Panc1 (cell line): ENCODE results near the gene MOB3C.

Experiments used
- SIN3A ChIP-seq: IDR thresholded peaks from 2 replicates; pipeline ENCODE4 v1.6.1; 2012; ENCODE audit warnings: low read depth, mild to moderate bottlenecking, low read length, moderate library complexity, borderline replicate concordance; ENCODE audit not compliant: insufficient read depth
- TF ChIP-seq, protein P1 (sequence below): fragments of 450-650 bp; IDR thresholded peaks from 2 replicates; pipeline ENCODE4 v1.5.1; 2017; ENCODE audit warnings: mild to moderate bottlenecking
- TF ChIP-seq, protein P2 (sequence below), 2 experiments: IDR thresholded peaks; 2 replicates each; pipeline ENCODE4 v1.6.1; 2011 to 2012; ENCODE audit warnings: low read depth in 2 of 2, control low read depth in 1 of 2, low read length in 1 of 2, mild to moderate bottlenecking in 1 of 2, moderate library complexity in 1 of 2; ENCODE audit not compliant: insufficient read depth in 1 of 2

DNA sequence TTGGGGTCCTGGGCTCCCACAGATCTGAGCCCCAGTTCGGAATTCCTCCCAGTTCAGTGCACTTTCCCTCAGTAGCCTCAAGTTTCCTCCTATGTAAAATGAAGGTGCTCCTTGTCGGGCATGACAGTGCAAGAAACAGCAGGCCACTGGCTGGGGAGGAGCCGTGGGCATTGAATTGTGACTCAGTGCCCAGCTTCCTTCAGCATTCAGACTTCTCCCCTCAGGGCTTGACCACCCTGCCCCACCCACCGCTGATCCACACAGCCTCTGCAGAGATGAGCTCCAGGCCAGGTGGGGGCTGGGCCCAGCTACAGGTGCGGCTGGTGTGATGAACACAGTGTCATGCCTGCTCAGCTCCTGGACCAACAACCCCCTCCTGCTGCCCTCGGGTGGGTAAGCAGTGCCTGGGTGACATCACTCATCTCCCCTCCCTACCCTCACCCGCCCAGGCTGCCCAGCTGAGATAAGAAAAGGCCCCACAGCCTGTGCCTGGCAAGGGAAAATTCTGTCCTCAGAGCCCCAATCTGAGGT, 4.9 kb downstream of the MOB3C start:
- TF ChIP-seq, protein P1, sequence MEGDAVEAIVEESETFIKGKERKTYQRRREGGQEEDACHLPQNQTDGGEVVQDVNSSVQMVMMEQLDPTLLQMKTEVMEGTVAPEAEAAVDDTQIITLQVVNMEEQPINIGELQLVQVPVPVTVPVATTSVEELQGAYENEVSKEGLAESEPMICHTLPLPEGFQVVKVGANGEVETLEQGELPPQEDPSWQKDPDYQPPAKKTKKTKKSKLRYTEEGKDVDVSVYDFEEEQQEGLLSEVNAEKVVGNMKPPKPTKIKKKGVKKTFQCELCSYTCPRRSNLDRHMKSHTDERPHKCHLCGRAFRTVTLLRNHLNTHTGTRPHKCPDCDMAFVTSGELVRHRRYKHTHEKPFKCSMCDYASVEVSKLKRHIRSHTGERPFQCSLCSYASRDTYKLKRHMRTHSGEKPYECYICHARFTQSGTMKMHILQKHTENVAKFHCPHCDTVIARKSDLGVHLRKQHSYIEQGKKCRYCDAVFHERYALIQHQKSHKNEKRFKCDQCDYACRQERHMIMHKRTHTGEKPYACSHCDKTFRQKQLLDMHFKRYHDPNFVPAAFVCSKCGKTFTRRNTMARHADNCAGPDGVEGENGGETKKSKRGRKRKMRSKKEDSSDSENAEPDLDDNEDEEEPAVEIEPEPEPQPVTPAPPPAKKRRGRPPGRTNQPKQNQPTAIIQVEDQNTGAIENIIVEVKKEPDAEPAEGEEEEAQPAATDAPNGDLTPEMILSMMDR, result no peak
- TF ChIP-seq SIN3A, result no peak
- TF ChIP-seq, protein P2, sequence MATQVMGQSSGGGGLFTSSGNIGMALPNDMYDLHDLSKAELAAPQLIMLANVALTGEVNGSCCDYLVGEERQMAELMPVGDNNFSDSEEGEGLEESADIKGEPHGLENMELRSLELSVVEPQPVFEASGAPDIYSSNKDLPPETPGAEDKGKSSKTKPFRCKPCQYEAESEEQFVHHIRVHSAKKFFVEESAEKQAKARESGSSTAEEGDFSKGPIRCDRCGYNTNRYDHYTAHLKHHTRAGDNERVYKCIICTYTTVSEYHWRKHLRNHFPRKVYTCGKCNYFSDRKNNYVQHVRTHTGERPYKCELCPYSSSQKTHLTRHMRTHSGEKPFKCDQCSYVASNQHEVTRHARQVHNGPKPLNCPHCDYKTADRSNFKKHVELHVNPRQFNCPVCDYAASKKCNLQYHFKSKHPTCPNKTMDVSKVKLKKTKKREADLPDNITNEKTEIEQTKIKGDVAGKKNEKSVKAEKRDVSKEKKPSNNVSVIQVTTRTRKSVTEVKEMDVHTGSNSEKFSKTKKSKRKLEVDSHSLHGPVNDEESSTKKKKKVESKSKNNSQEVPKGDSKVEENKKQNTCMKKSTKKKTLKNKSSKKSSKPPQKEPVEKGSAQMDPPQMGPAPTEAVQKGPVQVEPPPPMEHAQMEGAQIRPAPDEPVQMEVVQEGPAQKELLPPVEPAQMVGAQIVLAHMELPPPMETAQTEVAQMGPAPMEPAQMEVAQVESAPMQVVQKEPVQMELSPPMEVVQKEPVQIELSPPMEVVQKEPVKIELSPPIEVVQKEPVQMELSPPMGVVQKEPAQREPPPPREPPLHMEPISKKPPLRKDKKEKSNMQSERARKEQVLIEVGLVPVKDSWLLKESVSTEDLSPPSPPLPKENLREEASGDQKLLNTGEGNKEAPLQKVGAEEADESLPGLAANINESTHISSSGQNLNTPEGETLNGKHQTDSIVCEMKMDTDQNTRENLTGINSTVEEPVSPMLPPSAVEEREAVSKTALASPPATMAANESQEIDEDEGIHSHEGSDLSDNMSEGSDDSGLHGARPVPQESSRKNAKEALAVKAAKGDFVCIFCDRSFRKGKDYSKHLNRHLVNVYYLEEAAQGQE (IDR thresholded peaks at IDR 0.05; ENCODE audit: insufficient read depth in 1 of 2, low read depth in 2 of 2, low read length in 1 of 2), result no peak
